ENCODE results near the gene HAO2.
"Not testable (repeated sequence)": the region's sequence is repeated elsewhere in the genome, so short reads cannot be mapped to it uniquely, and the experiment has no call there.

Gene HAO2

DNA sequence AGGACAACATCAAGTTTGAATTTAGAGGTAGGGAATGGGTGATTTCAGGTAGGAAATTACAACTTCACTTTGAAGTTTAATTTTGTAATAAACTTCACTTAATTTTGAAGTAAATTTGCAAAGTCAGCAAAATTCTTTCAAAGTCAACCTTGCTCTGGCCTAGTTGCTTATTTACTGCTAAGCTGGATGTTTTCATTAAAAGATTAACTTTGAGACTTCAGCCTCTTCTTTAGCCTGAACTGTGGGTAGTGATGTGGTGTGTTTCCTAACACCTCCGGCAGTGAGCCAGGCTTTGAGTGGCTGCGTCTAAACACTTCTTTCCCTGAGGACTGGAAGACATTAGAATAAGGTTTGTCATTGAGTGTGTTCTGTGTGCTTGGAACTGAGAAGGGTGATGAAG, at the start of gene HAO2:
Gene HAO2, plus strand, starts transcription at position 232 of the 400 bp plus-strand sequence. CDS start 12,301 bp downstream, outside the sequence.
- no peak for DNase-seq

DNA sequence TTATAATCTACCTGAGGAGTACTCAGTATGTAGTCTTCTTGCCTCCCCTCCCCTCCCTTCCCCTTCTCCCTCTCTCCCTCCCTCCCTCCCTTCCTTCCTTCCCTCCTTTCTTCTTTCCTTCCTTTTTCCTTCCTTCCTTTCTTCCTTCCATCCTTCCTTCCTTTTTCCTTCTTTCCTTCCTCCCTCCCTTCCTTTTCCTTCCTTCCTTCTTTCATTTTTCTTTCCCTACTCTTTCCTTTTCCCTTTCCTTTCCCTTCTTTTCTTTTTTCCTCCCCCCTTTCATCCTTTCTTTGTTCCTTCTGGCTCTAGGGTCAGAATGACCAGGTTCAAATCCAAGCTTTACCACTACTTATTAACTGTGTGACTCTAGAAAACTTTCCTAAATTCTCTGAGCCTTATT, 48.5 kb upstream of the HAO2 start:
- no peak for DNase-seq

DNA sequence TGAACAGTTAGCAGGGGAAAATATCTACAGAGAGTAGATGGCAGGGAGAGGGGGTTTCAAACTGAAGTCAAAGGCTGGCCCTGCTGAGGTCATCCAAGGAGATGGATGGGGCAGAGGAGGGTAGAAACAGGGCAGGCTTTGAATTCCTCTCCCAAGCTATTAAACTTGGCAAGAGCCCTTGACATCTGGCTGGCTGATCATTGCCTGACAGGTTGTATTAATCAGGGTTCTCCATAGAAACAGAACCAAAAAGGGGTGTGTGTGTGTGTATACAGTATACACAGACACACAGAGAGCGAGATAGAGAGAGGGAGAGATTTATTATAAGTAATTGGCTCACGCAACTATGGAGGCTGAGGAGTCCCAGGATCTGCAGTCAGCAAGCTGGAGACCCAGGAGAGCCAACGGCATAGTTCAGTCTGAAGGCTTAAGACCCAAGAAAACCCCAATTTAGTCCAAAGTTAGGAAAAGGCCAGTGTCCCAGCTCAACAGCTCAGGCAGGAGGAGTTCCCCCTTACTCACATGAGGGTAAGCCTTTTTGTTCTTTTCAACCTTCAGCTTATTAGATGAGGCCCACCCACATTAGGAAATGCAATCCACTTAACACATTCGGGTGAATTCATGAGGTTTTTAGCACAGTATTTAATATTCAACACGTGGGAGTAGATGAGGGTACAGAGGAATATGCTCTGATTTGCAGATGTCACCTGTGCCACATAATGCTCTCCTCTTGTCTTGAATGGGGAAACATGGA, 46.7 kb upstream of the HAO2 start:
- no peak for DNase-seq

DNA sequence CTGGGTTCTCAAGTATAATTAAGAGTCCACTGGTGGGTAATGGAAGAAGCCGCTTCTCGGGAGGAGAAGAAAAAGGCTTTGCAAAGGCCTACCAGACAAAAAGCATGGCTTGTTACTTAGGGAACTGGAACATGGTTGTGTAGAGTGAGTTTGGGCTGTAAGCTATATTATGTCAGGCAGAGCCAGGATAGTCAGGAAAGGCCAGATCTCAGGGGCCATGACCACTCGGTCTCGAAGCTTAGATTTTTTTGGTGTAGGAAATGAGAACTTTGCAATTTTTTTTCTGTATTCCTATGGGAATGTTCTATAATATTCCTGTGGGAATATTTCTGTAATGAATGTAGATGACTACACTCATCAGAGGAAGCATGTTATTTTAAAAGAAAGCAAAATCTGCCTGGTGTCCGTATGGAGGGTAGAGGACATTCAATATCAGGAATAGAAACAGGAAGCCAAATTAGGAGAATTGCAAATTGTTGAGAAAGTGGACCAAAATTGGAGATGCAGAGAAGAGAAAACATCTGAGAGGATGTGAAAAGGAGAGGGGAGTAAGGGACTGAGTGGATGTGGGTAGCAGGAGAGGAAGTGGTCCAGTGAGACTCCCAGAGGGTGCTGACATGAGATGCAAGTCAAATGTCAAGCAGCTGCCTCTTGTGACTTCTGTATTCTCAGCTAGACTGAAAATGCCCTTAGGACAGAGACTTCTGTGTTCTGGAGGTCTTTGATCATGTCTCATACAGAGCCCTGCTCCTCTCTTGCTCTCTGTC, 45.2 kb upstream of the HAO2 start:
- DNase-seq = no peak

DNA sequence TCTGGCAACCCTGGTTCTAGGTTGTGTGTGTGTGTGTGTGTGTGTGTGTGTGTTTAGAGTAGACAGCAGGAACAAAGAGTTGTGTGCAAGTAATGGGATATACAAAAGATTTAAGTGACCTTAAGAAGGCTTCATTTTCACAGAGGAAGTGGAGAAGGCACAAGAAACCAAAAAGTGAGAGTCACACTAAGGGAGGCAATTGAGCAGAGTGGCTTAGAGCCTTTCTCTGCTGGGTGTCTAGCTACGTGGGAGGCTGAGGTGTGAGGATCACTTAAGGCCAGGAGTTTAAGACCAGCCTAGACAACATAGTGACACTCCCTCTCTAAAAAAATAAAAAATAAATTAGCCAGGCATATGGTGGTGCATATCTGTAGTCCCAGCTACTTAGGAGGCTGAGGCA, 44.4 kb upstream of the HAO2 start:
- no peak for DNase-seq

DNA sequence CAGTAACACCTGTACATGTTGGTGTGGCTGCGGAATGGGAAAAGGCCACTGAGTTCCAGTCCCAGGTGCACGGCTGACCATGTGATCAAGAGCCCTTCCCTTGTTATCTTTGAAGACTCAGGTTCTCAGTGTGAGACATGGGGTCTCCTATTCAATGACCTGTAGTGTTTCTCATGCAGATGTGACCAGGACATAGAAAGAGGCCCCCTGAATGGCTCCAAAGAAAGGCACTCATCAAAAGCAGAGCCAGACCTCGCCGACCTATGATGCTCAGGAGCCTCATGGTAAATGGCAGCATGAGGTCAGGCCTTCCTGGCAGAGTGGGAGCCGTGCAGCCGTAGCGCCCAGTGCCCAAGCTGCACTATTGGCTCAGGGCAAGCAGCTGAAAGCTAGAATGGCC, 42.3 kb upstream of the HAO2 start:
- no peak for DNase-seq

DNA sequence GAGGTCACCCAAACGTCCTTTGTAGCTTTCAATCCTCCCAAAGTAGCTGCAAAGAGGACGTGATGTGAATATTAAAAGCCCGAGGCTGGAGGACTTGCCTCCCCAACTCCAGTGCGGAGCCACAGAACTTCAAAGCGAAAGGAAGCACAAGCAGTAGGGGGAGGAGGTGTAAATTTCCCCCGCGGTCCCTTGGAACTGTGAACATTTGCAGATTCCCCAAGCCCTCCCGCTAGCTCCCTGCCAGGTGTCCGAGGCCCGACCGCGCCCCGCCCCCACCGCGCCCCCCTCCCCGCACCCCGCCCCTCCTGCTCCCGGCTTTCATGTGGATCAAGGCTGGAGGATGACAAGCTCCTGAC, 41.5 kb upstream of the HAO2 start:
- DNase-seq = peak; percentile 18

DNA sequence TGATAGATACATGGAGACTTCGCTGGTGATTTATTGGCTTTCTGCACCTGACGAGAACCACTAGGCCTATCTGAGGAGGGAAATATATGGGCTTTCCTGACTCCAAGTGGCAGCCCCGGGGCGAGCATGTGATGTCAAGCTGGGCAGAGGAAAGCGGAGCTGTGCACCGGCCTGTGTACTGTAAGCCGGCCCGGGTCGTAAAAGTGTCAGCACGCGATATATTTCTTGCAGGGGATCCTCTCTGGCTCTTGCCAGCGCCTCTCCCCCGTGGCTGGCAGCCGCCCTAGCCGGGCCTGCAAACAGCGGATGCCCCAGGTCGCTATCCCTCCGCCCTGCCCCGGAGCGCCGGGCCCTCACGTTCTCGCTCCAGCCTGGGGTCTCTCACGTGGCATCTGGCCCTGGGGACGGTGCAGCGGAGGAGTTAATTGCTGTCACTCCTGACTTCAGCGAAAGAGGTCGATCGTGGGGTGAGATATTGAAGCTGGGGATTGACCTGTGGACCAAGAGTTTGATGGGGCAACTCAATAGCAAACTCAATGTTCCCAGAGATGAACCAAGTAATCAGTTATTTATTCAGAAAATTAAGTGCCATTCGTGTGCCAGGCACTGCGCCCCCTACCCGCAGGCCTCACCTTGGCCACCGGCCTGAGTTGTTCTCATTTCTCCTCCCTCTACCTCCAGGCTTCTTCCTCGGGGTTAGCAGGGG, 41.0 kb upstream of the HAO2 start:
- peak; percentile 39 for DNase-seq

DNA sequence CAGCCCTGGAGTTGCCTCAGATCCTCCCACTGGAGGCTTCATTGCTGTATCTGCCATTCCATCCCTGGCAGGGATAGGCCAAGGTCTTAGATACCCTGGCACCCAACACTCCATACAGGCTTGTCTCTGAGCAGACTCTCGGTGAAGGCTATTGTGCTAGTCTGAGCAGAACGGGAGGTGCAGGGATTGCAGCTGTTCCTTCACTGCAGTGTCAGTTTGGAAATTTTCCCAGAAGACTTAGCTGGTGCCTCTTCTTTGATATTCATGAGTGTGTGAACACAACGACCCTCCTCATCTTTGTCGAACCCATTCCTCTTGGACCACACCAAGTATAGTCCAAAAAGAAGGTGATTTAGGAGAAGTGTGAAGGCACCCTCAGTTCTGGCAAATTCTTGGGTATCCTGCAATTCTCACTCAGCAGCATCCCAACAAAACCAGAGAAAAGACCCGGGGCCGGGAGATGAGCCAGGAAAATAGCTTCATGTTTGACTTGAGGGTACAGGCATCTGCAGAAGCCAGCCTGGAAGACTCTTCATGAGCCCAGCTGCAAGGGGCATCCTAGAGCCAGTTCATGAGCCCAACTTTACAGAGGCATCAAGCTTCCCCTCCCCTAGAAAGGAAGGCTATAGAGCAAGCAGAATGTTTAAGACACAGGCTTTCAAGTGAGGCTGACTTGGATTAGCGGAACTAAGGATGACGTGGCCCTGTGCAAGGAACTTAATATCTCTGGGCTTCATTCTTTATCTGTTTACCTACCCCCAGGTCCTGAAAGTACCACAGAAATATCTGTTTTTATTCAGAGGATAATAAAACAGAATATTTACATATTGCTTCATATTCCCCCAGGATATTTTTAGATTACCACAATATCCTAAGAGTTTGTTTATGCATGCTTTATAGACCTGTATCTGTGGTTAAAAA, 38.8 kb upstream of the HAO2 start:
- no peak for DNase-seq

DNA sequence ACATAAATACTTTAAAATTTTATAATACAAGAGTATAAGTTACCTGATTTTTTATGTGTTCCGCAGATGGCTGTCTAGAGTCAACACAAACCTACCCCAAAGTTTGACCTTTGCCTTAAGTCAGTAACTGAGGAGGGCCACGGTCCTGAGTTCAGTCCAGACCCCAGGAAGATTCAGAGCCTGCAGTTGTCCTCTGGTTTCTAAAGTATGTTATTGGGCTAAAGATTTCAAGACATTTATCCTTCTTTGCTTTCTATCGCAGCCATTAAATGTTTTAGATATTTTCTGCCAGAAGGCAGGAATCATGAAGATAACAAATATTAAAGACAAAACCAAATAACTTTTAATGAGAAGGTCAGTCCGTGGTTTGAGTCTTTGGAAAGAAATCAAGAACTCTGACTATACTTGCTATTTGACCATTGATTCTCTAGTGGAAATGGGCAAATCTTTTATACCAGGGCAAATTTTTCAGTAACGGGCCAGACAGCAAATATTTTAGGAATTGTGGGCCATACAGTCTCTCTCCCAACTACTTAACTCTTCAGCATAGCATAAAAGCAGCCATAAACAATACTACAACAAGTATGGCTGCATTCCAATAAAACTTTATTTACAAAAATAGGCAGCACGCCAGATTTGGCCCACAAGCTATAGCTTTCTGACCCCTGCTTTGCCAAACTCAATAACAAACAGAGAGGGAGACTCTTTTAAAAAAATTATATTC, 38.0 kb upstream of the HAO2 start:
- DNase-seq = no peak

DNA sequence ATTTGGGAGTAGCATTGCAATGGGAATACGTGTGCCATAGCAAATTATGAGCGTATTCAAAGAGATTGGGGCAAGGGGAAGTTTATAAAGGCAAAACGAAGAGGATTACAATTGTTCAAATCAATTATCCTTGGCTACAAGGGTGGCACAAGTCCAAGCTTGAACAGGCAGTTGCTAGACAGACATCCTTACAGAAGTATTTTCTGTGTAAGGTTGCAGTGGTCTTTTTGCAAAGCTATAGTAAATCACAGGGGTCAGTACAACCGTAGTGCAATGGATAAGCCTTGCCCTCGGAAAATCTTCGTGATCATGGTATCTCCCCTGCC, 37.4 kb upstream of the HAO2 start:
- DNase-seq = no peak

DNA sequence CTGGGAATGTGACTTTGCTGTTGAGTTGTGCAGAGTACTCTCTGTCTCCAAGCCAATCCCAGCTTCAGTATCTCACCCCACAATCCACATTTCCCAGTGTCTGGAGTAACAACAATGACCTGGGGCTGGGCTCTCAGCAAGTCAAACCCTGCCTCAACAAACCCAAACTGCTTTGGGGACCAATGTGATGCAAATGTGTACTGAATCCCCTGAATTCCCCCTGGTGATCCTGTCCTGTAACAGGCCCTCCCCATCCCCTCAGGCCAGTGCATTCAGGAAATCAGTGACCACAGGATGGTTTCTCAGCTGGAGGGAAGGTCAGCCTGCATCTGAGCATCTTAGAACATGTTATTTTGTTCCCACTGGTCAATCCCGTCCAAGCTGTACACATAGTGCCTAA, 36.7 kb upstream of the HAO2 start:
- DNase-seq = no peak

DNA sequence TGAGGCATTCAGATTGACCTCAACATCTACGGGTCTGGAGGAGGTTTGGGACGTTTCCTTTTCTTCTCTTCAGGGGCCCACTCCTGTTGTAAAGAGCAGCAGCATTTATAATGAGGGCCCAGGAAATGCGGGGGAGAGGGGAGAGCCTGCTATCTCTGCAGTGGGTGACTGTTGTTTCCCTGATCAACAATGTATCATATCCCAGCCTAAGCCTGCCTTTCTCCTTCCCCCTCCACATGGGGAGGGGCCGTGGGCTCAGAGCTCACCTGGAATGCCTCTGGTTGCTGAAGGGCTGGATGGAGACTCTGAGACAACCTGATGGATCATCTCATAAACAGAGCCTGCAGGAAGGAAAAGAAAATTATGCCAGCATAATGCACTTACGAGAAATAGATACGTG, 36.0 kb upstream of the HAO2 start:
- no peak for DNase-seq

DNA sequence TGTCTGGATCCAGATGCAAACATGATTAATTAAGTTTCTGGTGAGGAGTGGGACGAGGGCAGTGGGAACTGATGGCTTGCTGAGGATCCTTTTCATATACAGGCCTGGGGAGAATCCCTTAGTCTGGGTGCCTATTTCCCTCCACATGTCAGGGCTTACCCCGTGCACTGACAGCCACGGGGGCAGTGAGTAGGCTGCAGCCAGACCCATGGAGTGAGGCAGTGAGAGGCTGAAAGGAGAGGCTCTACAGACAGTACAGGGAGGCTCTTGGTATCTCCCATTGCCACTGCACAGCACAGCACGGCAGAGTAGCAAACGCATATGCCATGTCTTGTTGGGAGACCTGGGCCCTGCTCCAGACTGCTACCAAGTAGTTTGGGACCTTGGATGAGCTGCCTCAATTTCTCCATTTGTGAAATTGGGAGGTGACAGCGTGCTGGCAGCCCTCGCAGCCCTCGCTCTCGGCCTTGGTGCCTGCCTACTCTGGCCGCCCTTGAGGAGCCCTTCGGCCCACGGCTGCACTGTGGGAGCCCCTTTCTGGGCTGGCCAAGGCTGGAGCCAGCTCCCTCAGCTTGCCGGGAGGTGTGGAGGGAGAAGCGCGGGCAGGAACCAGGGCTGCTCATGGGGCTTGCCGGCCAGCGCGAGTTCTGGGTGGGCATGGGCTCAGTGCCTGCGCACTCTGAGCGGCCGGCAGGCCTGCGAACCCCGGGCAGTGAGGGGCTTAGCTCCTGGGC, 35.3 kb upstream of the HAO2 start:
- DNase-seq = no peak

DNA sequence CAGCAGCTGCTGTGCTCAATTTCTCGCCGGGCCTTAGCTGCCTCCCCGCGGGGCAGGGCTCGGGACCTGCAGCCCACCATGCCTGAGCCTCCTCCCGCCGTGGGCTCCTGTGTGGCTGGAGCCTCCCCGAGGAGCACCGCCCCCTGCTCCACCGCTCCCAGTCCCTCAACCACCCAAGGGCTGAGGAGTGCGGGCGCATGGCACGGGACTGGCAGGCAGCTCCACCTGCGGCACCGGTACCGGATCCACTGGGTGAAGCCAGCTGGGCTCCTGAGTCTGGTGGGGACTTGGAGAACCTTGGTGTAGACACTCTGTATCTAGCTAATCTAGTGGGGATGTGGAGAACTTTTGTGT, 34.7 kb upstream of the HAO2 start:
- not testable (repeated sequence) for DNase-seq

DNA sequence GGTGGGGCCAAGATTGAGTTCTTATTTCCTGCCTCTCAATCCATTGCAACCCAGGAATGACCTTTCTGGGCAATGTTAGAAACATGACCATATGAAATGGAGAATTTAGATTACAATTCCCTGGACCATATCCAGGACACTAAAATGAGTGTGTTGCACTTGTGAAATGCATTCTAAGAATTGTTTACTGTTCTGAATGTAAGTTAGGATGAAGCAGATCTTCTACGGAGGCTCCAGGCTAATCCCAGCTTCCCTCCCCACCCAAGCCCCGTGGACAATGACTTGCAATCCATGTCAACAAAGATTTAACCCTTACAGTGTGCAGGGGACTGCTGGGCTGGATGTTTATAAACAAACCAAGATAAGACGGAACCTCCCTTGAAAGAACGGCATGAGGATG, 31.7 kb upstream of the HAO2 start:
- DNase-seq = no peak

DNA sequence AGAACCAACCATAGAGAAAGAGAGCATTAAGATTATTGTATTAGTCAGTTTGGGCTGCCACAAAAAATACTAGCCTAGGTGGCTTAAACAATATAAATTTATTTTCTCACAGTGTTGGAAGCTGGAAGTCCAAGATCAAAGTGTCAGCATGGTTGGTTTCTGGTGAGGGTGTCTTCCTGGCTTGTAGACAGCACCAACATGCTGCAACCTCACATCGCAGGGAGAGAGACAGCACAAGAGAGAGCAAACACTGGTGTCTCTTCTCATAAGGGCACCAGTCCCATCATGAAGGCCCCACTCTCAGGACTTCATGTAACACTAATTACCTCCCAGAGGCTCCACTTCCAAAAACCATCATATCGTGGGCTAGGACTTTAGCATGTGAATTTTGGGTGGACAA, 30.6 kb upstream of the HAO2 start:
- DNase-seq = no peak

DNA sequence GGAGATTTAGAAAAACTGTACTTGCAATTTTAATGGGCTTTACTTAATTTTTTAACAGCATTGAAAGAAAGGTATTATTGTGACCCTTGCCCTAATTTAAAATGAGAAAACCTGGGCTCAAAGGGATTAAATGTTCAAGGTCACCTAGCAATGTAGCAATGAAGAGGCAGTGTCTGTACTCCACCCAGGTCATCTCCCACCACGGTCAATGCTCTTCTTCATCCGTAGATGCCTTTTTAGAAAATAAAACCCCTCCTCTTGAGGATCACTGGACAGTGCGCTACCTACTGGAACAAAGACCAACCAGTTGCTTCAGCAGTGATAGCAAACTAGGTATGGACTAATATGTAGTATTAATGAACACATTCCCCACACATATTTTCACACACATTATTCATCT, 29.8 kb upstream of the HAO2 start:
- no peak for DNase-seq

DNA sequence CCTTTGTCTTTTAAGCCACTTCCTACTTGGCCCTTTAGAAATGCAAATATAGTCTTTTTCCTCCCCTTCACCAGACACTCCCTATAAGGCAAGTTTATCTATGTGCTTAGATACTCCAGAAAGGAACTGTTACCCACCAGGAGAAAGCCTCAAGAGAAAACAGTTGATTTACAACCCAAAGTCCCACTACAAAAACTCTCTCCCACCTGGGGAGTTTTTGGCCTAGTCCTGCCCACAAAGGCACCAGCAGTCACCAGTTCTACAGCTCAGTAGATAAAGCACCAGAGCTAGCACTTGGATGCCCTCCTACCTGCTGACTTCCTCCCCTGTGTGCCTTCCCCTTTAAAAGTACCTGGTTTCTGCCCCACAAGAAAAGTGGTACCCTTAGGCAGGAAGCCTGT, 27.7 kb upstream of the HAO2 start:
- no peak for DNase-seq

DNA sequence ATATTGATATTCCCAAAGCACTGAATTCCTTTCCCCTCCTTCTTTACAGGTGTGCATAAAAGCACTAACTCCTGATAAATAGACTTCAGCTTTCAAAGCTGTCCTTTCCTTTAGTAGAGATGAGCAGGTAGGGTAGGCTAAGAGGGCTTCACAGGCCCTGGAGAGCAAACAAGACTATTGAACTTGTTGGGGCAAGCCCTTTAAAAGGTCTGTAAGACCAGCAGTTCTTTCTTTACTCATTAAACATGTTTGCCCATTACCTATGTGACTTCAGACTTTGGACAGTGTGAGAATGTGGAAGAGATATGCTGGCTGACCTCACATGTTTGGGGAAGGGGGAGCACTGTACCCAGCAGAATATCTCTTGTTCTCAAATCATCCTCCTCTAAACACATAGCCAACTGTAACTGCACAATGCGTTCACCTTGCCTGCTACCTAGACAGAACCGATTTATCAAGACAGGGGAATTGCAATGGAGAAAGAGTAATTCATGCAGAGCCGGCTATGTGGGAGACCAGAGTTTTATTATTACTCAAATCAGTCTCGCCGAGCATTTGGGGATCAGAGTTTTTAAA, 27.1 kb upstream of the HAO2 start:
- no peak for DNase-seq

DNA sequence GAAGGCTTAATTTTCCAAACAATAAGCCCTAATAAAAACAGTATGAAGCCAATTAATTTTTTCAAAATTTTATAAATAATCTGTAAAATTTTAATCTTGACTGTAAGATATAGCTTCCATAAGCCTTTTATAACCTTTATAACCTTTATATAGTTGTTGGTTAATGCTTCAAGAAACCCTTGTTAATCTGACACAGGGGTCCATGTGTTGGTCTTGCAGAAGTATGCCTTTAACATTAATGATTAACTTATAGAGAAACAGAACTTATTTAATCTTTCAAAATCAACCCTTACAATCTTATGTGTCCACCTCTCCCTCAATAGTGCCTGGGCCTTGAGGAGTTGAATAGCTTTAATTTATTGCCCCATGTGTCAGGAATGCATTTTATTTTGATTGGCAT, 23.2 kb upstream of the HAO2 start:
- no peak for DNase-seq

All from activated T-cell treated with anti-CD3 and anti-CD28 coated beads, Interleukin-2, amount 50 U/mL, for 1 hour (primary cell).